ENCODE results near the gene PPIG. TPM values are rescaled to one million over a fixed set of nuclear protein-coding genes. Genes with fewer than 3 reads are reported as not detected.
"Not testable (repeated sequence)": the region's sequence is repeated elsewhere in the genome, so short reads cannot be mapped to it uniquely, and the experiment has no call there.

PPIG gene
- total and polyA plus RNA-seq, 7 donors = 25.7 to 54.0 (median 41.3) TPM

DNA sequence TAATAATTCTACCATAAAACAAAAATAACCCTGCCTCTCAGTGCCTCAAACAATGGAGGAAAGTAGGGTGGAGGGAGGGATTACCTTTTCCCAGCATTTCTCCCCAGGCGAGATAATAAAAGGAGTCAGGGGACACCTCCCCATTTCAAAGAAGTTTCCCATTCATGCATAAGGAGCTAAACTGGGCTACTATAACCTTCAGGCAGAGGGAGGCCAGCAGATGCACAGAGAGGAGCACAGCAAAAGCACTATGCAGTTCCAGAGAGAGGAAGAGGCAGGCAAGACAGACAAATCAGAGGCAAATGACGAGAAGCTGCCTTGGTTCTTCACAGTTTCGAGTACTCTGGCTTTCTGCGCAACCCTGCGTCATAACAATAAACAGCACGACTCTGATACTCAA is 92.7 kb downstream of the PPIG start:
- Histone ChIP-seq H3K36me3 (no peaks in the 10 kb centered on the region), H3K27me3 (no peaks in the 10 kb centered on the region), H3K4me3 (no peak overlapping the region), H3K27ac (no peak overlapping the region), H3K9me3 (no peaks in the 10 kb centered on the region), H3K4me1 (no peaks in the 10 kb centered on the region)
- intact Hi-C loops (cut with DNase I) = no loop called here
- DNase-seq = no peak
- TF ChIP-seq EP300 (IDR thresholded peaks at IDR 0.05) (no peak), POLR2AphosphoS5 (IDR thresholded peaks at IDR 0.05) (no peak), POLR2A (IDR thresholded peaks at IDR 0.05) (no peak)
- TF ChIP-seq, protein P1, sequence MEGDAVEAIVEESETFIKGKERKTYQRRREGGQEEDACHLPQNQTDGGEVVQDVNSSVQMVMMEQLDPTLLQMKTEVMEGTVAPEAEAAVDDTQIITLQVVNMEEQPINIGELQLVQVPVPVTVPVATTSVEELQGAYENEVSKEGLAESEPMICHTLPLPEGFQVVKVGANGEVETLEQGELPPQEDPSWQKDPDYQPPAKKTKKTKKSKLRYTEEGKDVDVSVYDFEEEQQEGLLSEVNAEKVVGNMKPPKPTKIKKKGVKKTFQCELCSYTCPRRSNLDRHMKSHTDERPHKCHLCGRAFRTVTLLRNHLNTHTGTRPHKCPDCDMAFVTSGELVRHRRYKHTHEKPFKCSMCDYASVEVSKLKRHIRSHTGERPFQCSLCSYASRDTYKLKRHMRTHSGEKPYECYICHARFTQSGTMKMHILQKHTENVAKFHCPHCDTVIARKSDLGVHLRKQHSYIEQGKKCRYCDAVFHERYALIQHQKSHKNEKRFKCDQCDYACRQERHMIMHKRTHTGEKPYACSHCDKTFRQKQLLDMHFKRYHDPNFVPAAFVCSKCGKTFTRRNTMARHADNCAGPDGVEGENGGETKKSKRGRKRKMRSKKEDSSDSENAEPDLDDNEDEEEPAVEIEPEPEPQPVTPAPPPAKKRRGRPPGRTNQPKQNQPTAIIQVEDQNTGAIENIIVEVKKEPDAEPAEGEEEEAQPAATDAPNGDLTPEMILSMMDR (IDR thresholded peaks at IDR 0.05) = no peak
- 90 to 92% methylated on average over 6 of the region's 6 CpGs for WGBS, 2 donors

DNA sequence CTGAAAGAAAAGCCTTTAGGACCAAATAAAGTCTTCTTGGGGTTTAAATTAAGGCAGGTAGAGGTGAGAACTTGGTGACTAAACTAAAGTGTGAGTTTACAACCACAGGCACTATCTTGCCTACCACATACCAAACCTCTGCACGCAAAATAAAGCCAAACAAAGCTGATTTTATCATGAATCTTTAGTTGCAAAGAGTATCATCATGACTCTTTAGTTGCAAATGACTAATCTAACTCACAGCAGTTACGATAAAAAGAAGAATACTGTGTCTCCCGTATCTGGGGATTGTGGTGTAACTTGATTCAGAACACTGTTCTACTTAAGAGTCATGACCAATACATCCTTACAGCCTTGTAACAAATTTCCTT is 98.9 kb downstream of the PPIG start:
- TF ChIP-seq, protein P1 (IDR thresholded peaks at IDR 0.05) = no peak
- TF ChIP-seq POLR2AphosphoS5 (IDR thresholded peaks at IDR 0.05) (no peak), EP300 (IDR thresholded peaks at IDR 0.05) (no peak), POLR2A (IDR thresholded peaks at IDR 0.05) (no peak)
- DNase-seq = no peak
- WGBS, 2 donors = 72 to 84% methylated on average over 3 of the region's 3 CpGs
- Histone ChIP-seq H3K4me1 (no peaks in the 10 kb centered on the region), H3K36me3 (no peaks in the 10 kb centered on the region), H3K27ac (no peak overlapping the region), H3K4me3 (no peak overlapping the region), H3K27me3 (no peaks in the 10 kb centered on the region), H3K9me3 (no peaks in the 10 kb centered on the region)
- intact Hi-C loops (cut with DNase I) = no loop called here

DNA sequence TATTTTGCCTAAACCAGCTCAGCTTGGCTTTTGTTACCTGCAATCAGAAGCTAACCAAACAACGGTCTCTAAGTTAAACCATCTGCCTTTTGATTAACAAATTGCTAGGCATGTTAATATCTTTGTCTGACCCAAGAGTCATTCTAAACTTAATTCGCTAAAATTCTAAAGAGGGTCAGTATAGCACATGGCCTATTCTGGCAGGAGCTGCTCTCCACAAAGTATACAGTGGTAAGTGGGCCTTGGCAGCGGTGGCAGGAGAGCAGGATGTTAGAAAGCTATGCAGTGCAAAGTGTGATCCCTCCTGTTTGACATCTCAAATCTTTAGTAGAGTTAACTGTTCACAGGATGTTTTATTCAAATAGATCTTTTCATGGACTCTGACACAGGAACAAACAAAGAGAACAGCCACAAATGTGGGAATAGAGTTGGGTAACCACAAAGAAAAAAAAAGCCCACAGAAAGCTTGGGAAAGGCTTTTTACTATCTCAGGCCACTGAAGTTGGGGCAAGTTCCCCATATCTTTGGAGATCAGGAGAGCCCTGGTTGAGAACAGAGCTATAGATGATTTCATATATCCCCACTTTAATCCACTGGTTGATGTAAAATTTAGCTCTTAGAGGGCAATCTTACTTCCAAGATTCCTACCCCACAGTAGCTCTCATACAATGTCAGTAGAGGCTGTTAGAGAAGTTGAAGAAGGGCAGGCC is 99.4 kb downstream of the PPIG start:
- Histone ChIP-seq H3K27ac (no peak overlapping the region), H3K27me3 (no peaks in the 10 kb centered on the region), H3K4me1 (no peaks in the 10 kb centered on the region), H3K36me3 (no peaks in the 10 kb centered on the region), H3K4me3 (no peak overlapping the region), H3K9me3 (no peaks in the 10 kb centered on the region)
- no peak for DNase-seq
- WGBS, 2 donors = 75 to 80% methylated on average over 3 of the region's 3 CpGs
- TF ChIP-seq POLR2AphosphoS5 (IDR thresholded peaks at IDR 0.05) (no peak), POLR2A (IDR thresholded peaks at IDR 0.05) (no peak)
- TF ChIP-seq, protein P1 (IDR thresholded peaks at IDR 0.05) = no peak
- intact Hi-C loops (cut with DNase I) = no loop called here

DNA sequence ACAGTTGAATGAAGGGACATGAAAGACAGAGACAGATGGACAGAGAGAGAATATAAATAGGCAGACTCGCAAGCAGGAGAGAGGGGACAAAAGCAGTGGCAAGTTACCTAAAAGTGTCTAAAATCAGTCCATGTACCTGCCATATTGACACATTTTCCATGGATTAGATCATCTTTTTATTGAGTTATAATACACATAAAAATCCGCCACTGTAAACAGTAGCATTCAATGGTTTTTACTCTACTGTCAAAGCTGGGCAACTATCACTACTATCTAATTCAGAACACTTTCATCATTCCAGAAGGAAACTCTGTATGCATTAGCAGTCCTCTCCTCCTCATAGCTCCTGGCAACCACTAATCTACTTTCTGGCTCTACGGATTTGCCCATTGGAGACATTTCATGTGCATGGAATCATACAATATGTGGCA is 100.0 kb downstream of the PPIG start:
- no peaks in the 10 kb centered on the region for H3K27me3 ChIP-seq
- intact Hi-C loops (cut with DNase I) = no loop called here
- H3K9me3 ChIP-seq = no peaks in the 10 kb centered on the region
- no peak overlapping the region for H3K27ac ChIP-seq
- no peak overlapping the region for H3K4me3 ChIP-seq
- WGBS, 2 donors = 72 to 88% methylated on average over 3 of the region's 3 CpGs
- no peaks in the 10 kb centered on the region for H3K36me3 ChIP-seq
- DNase-seq = no peak
- H3K4me1 ChIP-seq = no peaks in the 10 kb centered on the region
- no peak for TF ChIP-seq POLR2AphosphoS5 (IDR thresholded peaks at IDR 0.05)
- no peak for TF ChIP-seq POLR2A (IDR thresholded peaks at IDR 0.05)
- no peak for TF ChIP-seq EP300 (IDR thresholded peaks at IDR 0.05)
- TF ChIP-seq, protein P1 (IDR thresholded peaks at IDR 0.05) = no peak

DNA sequence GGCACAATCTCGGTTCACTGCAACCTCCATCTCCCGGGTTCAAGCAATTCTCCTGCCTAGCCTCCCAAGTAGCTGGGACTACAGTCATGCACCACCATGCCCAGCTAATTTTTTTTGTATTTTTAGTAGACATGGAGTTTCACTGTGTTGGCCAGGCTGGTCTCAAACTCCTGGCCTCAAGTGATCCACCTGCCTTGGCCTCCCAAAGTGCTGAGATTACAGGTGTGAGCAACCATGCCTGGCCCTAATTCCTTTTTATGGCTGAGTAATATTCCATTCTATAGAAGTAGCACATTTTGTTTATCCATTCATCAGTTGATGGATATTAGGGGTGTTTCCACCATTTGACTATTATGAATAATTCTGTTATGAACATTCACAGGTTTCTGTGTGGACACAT is 100.6 kb downstream of the PPIG start:
- DNase-seq; H3K4me3 ChIP-seq; H3K27me3 ChIP-seq; H3K4me1 ChIP-seq; intact Hi-C loops (cut with DNase I); H3K36me3 ChIP-seq; H3K27ac ChIP-seq; H3K9me3 ChIP-seq: not testable (repeated sequence)
- WGBS, 2 donors = 94 to 96% methylated on average over 2 of the region's 2 CpGs

DNA sequence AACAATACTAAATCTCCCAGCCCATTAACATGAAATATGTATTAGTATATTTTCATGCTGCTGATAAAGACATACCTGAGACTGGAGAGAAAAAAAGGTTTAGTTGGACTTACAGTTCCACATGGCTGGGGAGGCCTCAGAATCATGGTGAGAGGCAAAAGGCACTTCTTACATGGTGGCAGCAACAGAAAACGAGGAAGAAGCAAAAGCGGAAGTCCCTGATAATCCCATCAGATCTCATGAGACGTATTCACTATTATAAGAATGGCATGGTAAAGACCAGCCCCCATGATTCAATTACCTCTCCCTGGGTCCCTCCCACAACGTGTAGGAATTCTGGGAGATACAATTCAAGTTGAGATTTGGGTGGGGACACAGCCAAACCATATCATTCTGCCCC is 102.7 kb downstream of the PPIG start:
- intact Hi-C loops (cut with DNase I) = not testable (repeated sequence)

DNA sequence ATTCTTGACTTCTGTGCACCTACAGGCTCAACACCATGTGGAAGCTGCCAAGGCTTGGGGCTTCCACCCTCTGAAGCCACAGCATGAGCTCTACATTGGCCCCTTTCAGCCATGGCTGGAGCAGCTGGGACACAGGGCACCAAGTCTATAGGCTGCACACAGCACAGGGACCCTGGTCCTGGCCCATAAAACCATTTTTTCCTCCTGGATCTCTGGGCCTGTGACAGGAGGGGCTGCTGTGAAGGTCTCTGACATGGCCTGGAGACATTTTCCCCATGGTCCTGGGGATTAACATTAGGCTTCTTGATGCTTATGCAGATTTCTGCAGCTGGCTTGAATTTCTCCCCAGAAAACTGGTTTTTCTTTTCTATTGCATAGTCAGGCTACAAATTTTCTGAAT is 103.8 kb downstream of the PPIG start:
- H3K9me3 ChIP-seq; H3K27me3 ChIP-seq; intact Hi-C loops (cut with DNase I); H3K36me3 ChIP-seq; H3K4me1 ChIP-seq; H3K4me3 ChIP-seq; H3K27ac ChIP-seq; DNase-seq: not testable (repeated sequence)

More for the DNA sequence above, 102.7 kb downstream of the PPIG start:
- H3K36me3 ChIP-seq, H3K9me3 ChIP-seq, H3K27me3 ChIP-seq, H3K27ac ChIP-seq, DNase-seq, H3K4me3 ChIP-seq, H3K4me1 ChIP-seq: not testable (repeated sequence)
- WGBS, 2 donors = 83 to 90% methylated on average over 4 of the region's 4 CpGs

Data from sigmoid colon (tissue), 7 donors.